Smooth muscle cell of the brain vasculature (primary cell): ENCODE results near the gene WSB2.

ENCODE experiments used
- DNase-seq: peaks from one replicate; pipeline ENCODE4 v3.0.0-alpha.2; 2012; ENCODE audit warnings: low read depth, low spot score

The WSB2 gene

DNA sequence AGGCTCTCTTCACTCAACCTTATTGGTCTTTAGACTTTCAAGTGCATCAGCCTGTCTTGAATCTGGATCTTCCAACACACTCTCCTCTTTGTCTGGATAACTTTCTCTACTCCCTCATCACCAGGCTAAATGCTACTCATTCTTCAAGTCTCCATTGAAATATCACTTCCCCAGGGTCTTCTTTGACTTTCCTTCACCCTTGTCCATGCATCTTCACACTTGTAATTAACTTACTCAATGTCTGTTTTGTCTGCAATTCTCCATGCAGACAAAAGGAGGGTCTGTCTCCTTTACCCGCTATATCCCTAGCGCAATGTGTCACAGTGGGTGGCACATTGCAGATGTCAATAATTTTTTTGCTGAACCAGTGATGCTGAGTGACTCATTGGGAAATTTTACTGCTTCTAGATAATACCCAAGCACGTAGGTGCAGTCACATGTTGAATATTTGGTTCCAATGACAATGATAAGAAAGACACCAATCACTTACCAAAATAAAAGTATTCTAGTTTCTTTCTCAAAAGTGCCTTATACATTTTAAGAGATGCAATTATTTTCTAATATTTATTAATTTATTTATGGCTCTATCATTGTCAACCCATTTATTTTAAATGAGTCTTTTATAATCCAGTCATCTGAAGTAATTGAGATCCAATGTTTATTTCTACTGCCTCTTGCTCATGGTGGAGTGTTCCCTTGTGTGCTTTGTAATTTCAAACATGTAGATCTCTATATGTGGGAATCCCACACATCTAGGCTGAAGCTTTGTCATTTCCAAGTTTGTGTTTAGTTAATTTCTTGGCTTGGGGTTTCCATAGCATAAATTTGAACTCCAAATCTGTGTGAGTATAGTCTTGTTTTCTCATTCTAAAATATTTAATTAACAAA lies 66.2 kb downstream of the WSB2 start:
- no peak for DNase-seq

DNA sequence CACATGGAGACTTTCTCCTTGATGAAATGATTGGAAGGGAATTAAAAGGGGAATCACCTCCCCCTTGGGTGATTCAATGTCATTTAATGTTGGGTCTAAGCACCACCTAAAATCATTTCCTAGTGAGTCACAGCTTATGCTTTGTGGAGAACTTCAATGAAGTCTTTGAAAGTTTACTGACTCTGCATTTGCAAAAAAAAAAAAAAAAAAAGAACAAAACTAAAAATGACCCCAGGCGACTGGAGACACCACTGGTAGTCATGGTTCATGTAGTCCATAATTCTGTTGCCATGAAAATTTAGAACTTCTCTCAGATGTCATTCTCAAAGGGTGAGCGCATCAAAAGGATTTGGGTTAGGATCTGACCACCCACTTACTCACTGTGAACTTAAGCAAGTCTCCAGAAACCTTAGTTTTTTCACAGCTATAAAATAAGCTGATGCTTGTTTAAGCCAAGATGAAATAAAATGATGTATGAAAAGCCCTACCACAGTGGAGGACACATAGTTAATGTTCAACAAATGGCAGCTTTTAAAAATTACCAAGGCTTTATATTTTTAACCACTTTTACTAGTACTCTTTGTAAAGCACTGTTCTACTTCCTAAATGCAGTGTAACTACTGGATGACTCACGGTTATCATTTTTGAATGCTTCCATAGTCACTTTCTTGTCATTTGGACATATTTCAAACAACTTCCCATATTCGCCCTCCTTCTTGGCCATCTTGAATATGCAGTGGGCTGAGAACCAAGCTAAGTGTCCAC lies 74.1 kb downstream of the WSB2 start:
- no peak for DNase-seq

DNA sequence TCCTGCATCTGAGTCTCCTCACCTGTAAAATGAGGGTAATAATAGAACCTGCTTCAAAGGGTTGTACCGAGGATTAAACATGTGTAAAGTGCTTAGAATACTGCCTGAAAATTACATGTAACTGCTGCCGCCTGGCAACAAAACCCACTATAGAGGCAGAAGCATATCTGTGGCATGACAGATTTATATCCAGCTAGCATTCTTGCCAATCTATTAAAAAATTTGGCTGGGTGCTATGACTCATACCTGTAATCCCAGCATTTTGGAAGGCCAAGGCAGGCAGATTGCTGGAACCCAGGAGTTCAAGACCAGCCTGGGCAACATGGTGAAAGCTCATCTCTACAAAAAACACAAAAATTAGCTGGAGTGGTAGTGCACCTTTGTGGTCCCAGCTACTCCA lies 75.8 kb downstream of the WSB2 start:
- no peak for DNase-seq
